ENCODE measurements around the gene ALG9. TPM values are rescaled to one million over a fixed set of nuclear protein-coding genes. Genes with fewer than 3 reads are reported as not detected.
A peak's percentile ranks its signal among the peaks of the same experiment; 100 is the strongest.

ALG9 gene
- total RNA-seq, 1 experiment from 2014 or later = 19.7 TPM

DNA sequence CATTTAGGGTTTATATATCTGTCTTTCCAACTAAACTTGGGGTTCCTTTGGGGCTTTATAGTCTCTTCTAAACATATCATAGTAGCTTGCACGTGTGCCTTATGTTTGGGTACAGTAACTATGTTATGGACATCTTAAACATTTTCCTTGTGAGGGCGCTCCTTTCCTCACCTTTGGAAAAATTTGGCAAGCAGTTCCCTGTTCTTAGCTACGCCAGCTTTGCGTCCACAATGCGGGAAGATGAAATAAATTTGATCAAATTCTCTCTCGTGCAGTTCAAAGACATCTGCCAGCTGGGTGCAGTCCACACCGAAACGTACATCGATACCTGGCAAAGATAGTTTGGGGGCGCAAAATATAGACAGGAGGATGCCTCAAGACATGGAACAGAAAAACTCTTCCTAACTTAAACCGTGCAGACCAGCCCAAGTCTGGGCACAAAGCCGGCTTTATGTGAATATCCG lies 7.0 kb upstream of the ALG9 start (continued):
- no peak for TF ChIP-seq PRRX2 (CRISPR knock-in tag; IDR thresholded peaks at IDR 0.05)
- TF ChIP-seq, protein P1, sequence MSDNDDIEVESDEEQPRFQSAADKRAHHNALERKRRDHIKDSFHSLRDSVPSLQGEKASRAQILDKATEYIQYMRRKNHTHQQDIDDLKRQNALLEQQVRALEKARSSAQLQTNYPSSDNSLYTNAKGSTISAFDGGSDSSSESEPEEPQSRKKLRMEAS (CRISPR knock-in tag; IDR thresholded peaks at IDR 0.05) = no peak

DNA sequence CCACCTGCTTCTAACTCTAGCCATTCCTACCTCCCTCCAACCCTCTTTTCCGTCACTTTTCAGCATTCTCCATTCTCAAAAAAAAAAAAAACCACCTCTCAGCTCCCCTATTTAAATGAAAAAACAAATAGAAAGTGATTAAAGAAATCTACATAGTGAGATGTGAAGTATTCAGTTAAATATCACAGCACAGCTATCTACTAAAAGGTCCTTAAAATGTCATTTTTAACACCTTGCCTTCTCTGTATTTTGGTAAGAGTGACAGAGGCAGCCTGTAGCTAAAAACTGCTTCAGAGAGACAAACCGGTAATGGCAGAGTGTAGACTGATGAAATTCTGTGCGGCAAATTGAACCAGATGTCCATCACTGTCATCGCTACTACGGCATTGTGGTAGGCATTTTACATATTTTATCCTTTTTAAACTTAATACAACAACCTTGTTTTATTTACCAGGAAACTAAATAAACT lies 346 bp upstream of the ALG9 start:
- ChIA-PET POLR2A (interaction anchor here (0.6 to 1.9 kb wide), 10 partner anchors 10 to 110 kb away, joined by 3 to 18 read pairs (median 5); partner anchors contain the start of gene DIXDC1), CTCF (interaction anchor here (0.7 to 3.3 kb wide), 24 partner anchors 10 to 409 kb away, joined by 3 to 51 read pairs (median 7); partner anchors contain the start of genes C11orf52, DLAT and PPP2R1B)
- Mint-ChIP-seq H3K27ac (no peak overlapping the region; the same call in 1 of the 2 replicates), H3K4me1 (peaks cover 12% of the 10 kb centered on the region), H3K27me3 (ENCODE audit: low read depth) (no peaks in the 10 kb centered on the region; the same call in 1 of the 2 replicates), H3K9me3 (no peaks in the 10 kb centered on the region), H3K36me3 (no peaks in the 10 kb centered on the region; the same call in 1 of the 2 replicates), H3K4me3 (peak overlapping the region; percentile 89)
- DNase-seq (ENCODE audit: low spot score) = no peak
- TF ChIP-seq, protein P2, sequence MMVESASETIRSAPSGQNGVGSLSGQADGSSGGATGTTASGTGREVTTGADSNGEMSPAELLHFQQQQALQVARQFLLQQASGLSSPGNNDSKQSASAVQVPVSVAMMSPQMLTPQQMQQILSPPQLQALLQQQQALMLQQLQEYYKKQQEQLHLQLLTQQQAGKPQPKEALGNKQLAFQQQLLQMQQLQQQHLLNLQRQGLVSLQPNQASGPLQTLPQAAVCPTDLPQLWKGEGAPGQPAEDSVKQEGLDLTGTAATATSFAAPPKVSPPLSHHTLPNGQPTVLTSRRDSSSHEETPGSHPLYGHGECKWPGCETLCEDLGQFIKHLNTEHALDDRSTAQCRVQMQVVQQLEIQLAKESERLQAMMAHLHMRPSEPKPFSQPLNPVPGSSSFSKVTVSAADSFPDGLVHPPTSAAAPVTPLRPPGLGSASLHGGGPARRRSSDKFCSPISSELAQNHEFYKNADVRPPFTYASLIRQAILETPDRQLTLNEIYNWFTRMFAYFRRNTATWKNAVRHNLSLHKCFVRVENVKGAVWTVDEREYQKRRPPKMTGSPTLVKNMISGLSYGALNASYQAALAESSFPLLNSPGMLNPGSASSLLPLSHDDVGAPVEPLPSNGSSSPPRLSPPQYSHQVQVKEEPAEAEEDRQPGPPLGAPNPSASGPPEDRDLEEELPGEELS (CRISPR knock-in tag; IDR thresholded peaks at IDR 0.05) = no peak
- TF ChIP-seq NFATC4 (CRISPR knock-in tag; IDR thresholded peaks at IDR 0.05) (no peak), CREB1 (CRISPR knock-in tag; IDR thresholded peaks at IDR 0.05) (no peak), NFE2L1 (CRISPR knock-in tag; IDR thresholded peaks at IDR 0.05) (no peak), TEAD1 (CRISPR knock-in tag; IDR thresholded peaks at IDR 0.05) (no peak), KAT7 (CRISPR knock-in tag; IDR thresholded peaks at IDR 0.05; ENCODE audit: borderline replicate concordance) (no peak), RORB (CRISPR knock-in tag; IDR thresholded peaks at IDR 0.05) (no peak), ATF1 (CRISPR knock-in tag; IDR thresholded peaks at IDR 0.05) (no peak), PRRX2 (CRISPR knock-in tag; IDR thresholded peaks at IDR 0.05) (no peak), SMAD4 (CRISPR knock-in tag; IDR thresholded peaks at IDR 0.05) (no peak), ZNF396 (CRISPR knock-in tag; IDR thresholded peaks at IDR 0.05; ENCODE audit: borderline replicate concordance) (no peak), CREM (CRISPR knock-in tag; IDR thresholded peaks at IDR 0.05) (no peak)
- TF ChIP-seq, protein P3, sequence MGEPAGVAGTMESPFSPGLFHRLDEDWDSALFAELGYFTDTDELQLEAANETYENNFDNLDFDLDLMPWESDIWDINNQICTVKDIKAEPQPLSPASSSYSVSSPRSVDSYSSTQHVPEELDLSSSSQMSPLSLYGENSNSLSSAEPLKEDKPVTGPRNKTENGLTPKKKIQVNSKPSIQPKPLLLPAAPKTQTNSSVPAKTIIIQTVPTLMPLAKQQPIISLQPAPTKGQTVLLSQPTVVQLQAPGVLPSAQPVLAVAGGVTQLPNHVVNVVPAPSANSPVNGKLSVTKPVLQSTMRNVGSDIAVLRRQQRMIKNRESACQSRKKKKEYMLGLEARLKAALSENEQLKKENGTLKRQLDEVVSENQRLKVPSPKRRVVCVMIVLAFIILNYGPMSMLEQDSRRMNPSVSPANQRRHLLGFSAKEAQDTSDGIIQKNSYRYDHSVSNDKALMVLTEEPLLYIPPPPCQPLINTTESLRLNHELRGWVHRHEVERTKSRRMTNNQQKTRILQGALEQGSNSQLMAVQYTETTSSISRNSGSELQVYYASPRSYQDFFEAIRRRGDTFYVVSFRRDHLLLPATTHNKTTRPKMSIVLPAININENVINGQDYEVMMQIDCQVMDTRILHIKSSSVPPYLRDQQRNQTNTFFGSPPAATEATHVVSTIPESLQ (CRISPR knock-in tag; IDR thresholded peaks at IDR 0.05) = no peak
- TF ChIP-seq, protein P4, sequence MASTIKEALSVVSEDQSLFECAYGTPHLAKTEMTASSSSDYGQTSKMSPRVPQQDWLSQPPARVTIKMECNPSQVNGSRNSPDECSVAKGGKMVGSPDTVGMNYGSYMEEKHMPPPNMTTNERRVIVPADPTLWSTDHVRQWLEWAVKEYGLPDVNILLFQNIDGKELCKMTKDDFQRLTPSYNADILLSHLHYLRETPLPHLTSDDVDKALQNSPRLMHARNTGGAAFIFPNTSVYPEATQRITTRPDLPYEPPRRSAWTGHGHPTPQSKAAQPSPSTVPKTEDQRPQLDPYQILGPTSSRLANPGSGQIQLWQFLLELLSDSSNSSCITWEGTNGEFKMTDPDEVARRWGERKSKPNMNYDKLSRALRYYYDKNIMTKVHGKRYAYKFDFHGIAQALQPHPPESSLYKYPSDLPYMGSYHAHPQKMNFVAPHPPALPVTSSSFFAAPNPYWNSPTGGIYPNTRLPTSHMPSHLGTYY (CRISPR knock-in tag; IDR thresholded peaks at IDR 0.05) = no peak
- TF ChIP-seq, protein P5, sequence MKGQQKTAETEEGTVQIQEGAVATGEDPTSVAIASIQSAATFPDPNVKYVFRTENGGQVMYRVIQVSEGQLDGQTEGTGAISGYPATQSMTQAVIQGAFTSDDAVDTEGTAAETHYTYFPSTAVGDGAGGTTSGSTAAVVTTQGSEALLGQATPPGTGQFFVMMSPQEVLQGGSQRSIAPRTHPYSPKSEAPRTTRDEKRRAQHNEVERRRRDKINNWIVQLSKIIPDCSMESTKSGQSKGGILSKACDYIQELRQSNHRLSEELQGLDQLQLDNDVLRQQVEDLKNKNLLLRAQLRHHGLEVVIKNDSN (CRISPR knock-in tag; IDR thresholded peaks at IDR 0.05) = no peak
- TF ChIP-seq, protein P1 (CRISPR knock-in tag; IDR thresholded peaks at IDR 0.05) = no peak
- TF ChIP-seq, protein P6, sequence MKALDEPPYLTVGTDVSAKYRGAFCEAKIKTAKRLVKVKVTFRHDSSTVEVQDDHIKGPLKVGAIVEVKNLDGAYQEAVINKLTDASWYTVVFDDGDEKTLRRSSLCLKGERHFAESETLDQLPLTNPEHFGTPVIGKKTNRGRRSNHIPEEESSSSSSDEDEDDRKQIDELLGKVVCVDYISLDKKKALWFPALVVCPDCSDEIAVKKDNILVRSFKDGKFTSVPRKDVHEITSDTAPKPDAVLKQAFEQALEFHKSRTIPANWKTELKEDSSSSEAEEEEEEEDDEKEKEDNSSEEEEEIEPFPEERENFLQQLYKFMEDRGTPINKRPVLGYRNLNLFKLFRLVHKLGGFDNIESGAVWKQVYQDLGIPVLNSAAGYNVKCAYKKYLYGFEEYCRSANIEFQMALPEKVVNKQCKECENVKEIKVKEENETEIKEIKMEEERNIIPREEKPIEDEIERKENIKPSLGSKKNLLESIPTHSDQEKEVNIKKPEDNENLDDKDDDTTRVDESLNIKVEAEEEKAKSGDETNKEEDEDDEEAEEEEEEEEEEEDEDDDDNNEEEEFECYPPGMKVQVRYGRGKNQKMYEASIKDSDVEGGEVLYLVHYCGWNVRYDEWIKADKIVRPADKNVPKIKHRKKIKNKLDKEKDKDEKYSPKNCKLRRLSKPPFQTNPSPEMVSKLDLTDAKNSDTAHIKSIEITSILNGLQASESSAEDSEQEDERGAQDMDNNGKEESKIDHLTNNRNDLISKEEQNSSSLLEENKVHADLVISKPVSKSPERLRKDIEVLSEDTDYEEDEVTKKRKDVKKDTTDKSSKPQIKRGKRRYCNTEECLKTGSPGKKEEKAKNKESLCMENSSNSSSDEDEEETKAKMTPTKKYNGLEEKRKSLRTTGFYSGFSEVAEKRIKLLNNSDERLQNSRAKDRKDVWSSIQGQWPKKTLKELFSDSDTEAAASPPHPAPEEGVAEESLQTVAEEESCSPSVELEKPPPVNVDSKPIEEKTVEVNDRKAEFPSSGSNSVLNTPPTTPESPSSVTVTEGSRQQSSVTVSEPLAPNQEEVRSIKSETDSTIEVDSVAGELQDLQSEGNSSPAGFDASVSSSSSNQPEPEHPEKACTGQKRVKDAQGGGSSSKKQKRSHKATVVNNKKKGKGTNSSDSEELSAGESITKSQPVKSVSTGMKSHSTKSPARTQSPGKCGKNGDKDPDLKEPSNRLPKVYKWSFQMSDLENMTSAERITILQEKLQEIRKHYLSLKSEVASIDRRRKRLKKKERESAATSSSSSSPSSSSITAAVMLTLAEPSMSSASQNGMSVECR (CRISPR knock-in tag; IDR thresholded peaks at IDR 0.05; ENCODE audit: borderline replicate concordance) = no peak
- TF ChIP-seq, protein P7, sequence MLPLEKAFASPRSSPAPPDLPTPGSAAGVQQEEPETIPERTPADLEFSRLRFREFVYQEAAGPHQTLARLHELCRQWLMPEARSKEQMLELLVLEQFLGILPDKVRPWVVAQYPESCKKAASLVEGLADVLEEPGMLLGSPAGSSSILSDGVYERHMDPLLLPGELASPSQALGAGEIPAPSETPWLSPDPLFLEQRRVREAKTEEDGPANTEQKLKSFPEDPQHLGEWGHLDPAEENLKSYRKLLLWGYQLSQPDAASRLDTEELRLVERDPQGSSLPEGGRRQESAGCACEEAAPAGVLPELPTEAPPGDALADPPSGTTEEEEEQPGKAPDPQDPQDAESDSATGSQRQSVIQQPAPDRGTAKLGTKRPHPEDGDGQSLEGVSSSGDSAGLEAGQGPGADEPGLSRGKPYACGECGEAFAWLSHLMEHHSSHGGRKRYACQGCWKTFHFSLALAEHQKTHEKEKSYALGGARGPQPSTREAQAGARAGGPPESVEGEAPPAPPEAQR (CRISPR knock-in tag; IDR thresholded peaks at IDR 0.05) = no peak
- ATAC-seq = no peak

Measured in WTC11 (cell line).